Measurements from ENCODE around the gene FREM1.
A peak's percentile ranks its signal among the peaks of the same experiment; 100 is the strongest.

FREM1 gene

GRCh38 chr9:14868772-14869583, 41.2 kb downstream of the FREM1 start:
- DNase-seq (ENCODE audit: low spot score), result no peak

DNA sequence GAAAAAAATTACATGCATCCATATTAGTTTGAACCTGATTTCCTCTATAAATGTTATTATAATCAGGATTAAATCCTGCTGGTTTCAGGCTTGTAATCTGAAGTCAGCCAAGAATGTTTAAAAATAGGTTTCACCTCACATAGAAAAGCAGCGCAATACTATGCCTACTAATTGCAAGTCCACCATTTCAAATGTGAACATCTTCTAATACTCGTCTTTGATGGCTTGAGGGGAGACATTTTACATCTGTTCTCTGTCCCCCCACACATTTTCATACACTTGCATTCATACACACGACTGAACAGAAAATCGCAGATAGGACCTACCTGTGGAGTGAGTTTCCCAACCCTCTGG, 41.8 kb downstream of the FREM1 start:
- DNase-seq (ENCODE audit: low spot score), result no peak

DNA sequence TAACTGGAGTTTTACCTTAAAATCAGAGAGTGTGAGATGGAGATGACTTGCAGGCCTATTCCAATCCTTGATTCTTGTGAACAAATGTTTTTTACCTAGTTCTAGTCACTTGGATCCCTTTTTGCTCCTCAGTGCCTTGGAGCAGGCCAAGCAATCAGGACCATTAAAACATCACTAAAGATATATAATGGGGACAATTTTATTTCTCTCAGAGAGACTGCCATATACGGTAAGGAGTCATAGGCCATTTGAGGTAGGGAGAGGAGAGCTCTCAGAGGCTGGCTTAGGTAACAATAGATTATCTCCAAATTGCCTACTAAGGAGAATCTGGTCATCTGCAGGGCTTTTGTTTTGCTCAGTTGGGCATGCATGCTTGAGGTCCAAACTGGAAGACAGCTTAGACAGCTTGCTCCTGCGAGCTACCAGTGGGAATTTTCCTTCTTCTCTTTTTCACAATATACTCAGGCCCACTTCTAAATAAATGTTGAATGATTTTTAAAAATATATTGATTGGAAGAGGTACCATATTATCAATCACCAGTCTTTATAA, 44.0 kb downstream of the FREM1 start:
- DNase-seq (ENCODE audit: low spot score), result no peak

- DNase-seq (ENCODE audit: low spot score), result no peak
Measured at GRCh38 chr9:14864309-14864708, 45.9 kb downstream of the FREM1 start.

- no peak for DNase-seq (ENCODE audit: low spot score)
Measured at GRCh38 chr9:14863402-14863801, 46.8 kb downstream of the FREM1 start.

GRCh38 chr9:14857449-14858305, 52.6 kb downstream of the FREM1 start:
- no peak for DNase-seq (ENCODE audit: low spot score)

- no peak for DNase-seq (ENCODE audit: low spot score)
Measured at GRCh38 chr9:14849851-14850250, 60.4 kb downstream of the FREM1 start.

GRCh38 chr9:14849296-14849695, 60.9 kb downstream of the FREM1 start:
- no peak for DNase-seq (ENCODE audit: low spot score)

DNA sequence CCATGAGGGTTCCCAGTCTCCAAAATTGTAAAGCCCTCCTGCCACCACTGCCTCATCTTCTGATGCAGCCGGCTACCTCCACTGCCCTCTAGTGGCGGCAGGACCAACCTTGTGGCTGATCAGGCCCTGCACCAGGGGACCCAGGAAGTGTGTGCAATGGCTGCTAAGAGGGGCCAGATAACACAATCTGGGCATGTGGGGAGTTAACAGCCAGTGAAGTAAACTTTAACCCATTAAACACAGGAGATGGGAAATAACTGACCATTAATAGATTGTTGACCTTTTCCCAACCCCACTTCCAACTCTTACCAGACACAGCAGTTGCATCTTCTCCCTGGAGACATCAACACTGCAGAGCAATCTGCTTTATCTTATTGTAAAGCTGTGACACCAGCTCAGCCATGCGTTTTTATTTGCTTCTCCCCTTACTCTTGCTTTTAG, 63.3 kb downstream of the FREM1 start:
- DNase-seq (ENCODE audit: low spot score), result peak; percentile 21

- DNase-seq (ENCODE audit: low spot score), result no peak
Measured at GRCh38 chr9:14843163-14843562, 67.1 kb downstream of the FREM1 start.

DNA sequence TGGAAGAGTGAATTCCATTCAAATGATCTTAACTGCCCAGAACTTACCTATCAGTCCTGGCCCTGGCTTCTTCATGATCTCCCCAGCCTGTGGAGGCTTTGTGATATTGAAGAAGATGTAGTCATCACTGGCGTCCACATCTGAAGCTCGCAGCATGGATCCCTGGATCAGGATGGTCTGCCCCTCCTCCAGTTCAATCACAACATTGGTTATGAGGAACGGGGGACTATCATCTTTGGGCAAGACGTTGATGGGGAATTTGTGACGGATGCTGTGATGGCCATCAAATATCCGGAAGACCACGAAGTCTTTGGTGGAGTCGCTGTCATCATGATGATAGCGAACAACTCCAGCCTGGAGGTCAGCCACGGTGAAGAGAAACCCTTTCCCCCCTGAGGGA, 68.0 kb downstream of the FREM1 start:
- no peak for DNase-seq (ENCODE audit: low spot score)

- DNase-seq (ENCODE audit: low spot score), result no peak
Measured at GRCh38 chr9:14838701-14839100, 71.5 kb downstream of the FREM1 start.

GRCh38 chr9:14836885-14837284, 73.3 kb downstream of the FREM1 start:
- no peak for DNase-seq (ENCODE audit: low spot score)

GRCh38 chr9:14831661-14832060, 78.6 kb downstream of the FREM1 start:
- DNase-seq (ENCODE audit: low spot score), result no peak

- DNase-seq (ENCODE audit: low spot score), result no peak
Measured at GRCh38 chr9:14831074-14831473, 79.2 kb downstream of the FREM1 start.

DNA sequence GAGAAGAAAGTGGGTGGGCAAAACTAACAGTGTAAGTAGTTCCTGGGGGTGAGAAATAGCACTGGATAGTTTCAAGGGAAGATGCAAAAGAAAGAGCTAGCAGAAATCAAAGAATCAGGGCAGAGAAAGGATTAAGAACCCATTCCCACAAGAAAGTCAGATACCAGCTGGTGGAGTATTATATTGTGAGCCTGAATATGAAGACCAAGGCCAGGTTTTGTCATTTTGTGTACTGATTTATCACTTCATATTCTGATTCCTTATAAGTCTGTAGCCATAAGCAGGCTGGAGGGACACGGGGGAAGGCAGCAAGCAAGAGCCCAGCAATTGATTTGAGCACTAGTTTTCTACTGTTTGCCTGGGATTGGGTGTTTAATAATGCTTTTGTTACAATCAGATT, 80.2 kb downstream of the FREM1 start:
- DNase-seq (ENCODE audit: low spot score), result no peak

DNA sequence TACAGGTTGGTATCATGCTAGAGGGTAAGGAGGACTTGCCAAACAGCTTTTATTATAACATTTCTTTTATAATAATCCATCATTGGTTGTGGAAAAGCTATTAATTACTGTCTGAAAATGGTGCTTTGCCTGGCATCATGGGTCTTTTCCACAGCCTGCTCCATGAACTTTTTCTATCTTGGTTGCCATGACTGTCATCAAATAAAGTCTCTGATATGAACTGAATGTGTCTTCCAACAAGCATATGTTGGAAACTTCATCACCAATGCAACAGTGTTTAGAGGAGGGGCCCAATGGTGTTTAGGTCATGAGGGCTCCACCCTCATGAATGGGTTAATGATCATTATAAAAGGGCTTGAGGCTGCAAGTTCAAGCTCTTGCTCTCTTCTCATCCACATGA, 81.0 kb downstream of the FREM1 start:
- DNase-seq (ENCODE audit: low spot score), result no peak

DNA sequence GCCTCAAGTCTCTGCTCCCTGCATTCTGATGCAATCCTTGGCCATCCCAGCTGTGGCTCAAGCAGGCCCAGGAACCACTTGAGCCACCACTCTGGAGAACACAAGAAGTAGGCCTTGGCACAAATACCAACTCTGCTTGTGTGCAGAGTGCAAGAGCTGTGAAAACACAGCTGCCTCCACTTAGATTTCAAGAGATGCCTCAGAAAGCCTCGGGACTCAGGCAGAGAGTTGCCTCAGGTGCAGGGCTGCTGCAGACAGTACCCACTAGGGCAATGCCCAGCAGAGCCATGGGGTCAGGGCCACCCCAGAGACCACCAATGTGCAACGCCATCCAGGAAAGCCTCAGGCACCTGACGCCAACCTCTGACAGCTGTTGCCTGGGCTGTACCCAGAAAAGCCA, 82.4 kb downstream of the FREM1 start:
- no peak for DNase-seq (ENCODE audit: low spot score)

- DNase-seq (ENCODE audit: low spot score), result no peak
Measured at GRCh38 chr9:14824481-14824880, 85.7 kb downstream of the FREM1 start.

- DNase-seq (ENCODE audit: low spot score), result no peak
Measured at GRCh38 chr9:14823800-14824199, 86.4 kb downstream of the FREM1 start.

DNA sequence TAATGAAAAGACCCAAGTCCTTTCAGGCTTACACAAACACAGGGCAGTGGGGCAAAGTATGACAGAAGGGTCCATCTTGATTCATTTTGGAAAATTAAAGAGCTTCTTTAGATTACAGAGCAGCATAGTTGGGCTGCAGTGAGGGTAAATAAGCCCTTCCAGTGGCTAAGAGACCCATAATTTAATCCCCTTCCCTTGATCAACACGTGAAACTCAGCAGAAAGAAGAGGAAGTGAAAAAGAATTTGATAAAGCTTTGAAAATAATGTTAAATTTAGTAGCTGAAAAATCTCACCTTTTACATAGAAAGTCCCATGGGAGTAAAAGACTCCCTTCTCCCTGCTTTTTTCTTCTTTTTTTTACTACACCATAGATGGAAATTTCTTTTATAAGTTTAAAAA, 87.6 kb downstream of the FREM1 start:
- no peak for DNase-seq (ENCODE audit: low spot score)

- no peak for DNase-seq (ENCODE audit: low spot score)
Measured at GRCh38 chr9:14819183-14819582, 91.0 kb downstream of the FREM1 start.

DNA sequence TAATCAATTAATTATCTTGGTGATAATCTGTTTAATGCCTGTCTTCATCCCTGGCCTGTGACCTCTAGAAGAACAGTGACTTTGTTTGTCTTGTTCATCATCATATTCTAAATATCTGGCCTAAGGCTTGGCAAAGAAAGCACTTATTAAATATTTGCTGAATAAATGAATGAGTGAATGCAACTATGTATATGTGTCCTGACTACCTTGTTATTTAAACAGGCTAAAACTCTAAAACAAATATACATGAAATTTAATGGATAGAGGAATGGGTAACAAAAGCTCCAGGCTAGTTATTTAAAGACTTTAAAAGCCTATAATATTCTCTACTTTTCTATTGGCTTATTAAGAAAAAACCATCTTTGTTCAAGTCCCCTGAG, 96.0 kb downstream of the FREM1 start:
- DNase-seq (ENCODE audit: low spot score), result no peak

Measured in CD4-positive, alpha-beta T cell treated with Interleukin-6 at 100 ng/mL for 8 hours (primary cell).